Skin epidermis (tissue), 12 donors: ENCODE results near the gene DPEP3.
"Not testable (repeated sequence)": the region's sequence is repeated elsewhere in the genome, so short reads cannot be mapped to it uniquely, and the experiment has no call there.

Experiments
- H3K27ac ChIP-seq, 21 experiments: fragments of 200-600 bp; sonication (generic) in 11 of 21; one replicate each; pipeline ENCODE4 v1.5.0; 2020; ENCODE audit warnings: mild to moderate bottlenecking in 3 of 21, inconsistent platforms in 2 of 21, moderate library complexity in 2 of 21
- H3K4me3 ChIP-seq, 7 experiments: fragments of 200-600 bp; sonication (generic) in 2 of 7; one replicate each; pipeline ENCODE4 v1.5.0; 2020; ENCODE audit warnings: inconsistent platforms in 2 of 7, mild to moderate bottlenecking in 2 of 7, moderate library complexity in 1 of 7

Gene DPEP3

DNA sequence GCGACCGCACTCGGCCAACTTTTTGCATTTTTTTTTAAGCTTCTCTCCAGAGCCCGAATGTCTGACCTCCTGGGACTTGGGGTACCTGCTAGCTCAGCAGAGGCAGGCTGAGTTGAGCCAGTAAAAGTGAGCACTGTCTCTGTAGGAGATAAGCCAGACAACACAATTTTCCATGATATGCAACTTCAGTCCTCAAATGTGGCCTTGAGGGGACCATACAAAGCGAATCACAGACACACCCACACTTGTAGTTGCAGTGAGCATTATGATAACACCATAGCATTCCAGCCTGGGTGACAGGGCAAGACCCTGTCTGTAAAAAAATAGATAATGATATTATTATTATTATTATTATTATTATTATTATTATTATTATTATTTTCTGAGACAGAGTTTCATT, 16.4 kb upstream of the DPEP3 start:
- Histone ChIP-seq H3K4me3 (no peak overlapping the region), H3K27ac (no peak overlapping the region)

DNA sequence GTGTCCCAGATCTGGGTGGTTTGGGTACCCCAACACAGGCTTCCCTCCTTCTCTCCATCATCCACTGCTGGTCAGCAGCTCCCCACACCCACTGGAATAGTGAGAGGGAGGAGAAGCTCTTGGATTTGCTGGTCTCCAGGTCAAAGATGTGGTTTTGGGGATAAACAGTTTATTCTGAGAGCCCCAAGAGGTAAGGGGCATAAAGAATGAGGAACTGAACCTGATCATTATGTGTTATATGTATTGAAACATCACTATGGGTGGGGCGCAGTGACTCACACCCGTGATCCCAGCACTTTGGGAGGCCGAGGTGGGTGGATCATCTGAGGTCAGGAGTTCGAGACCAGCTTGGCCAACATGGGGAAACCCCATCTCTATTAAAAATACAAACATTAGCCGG, 15.1 kb upstream of the DPEP3 start:
- Histone ChIP-seq H3K27ac (peak overlapping the region in 3 of 21 experiments; percentile 36 to 47 (median 37)), H3K4me3 (no peak overlapping the region)

DNA sequence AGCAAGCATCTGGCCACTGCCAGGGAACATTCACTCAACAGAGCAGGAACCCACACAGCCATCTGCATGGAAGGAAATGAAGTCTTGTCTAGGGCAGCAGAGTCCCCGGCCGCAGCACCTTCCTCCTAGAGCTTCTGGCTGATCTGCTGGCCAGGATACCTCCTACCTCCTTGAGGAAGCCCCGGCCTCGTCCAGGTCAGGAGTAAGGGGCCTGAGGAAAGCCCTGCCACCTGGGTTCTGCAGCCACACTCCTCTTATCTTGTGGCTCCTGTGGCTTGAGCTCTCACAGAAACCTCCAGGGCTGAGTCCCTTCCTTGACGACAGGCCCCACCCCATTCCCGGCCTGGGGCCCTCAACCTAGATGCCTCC, 13.7 kb upstream of the DPEP3 start:
- Histone ChIP-seq H3K27ac (peak overlapping the region in 20 of 21 experiments; percentile 21 to 86 (median 78)), H3K4me3 (peak overlapping the region in 2 of 7 experiments; percentile 22 to 32)

DNA sequence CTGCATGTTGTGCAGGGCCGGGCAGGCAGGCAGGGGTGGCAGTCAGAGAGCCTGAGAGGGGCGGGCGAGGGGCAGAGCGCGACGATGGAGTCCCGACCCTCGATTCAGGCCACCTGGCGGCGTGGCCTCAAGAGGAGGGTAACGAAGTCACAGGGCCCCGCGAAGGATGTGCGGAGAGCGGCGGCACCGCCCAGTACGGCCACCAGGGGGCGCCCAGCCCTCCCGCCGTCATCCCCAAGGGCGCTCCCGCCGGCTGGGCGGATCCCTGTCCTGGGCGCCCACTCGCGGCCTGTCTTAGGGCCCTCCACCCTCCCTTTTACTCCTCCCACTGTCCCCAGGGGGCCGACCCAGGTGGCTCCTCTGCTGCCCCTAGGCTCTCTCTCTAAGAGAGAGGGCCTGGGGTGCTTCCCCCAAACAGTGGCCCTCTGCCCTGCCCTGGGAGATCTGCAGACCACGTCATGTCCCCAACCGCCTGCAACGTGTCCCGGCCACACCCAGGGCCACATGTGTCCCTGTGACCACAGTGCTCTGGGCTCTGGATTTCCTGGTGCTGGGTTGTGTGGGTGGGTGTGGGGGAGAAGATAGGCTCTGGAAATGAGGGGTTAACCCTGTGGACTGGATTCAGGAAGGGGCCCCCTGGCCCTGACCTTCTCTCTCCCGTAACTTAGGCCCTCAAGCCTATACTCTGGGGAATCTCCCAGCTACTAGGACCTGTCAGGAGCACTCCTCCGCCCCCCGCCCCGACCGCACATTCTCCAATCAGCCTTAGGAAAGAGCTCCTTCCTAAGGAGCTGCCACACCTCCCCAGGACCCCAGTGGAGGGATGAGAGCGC, 13.1 kb upstream of the DPEP3 start:
- Histone ChIP-seq H3K4me3 (peak overlapping the region in 5 of 7 experiments; percentile 16 to 32 (median 22)), H3K27ac (peak overlapping the region in 20 of 21 experiments; percentile 21 to 86 (median 78))

DNA sequence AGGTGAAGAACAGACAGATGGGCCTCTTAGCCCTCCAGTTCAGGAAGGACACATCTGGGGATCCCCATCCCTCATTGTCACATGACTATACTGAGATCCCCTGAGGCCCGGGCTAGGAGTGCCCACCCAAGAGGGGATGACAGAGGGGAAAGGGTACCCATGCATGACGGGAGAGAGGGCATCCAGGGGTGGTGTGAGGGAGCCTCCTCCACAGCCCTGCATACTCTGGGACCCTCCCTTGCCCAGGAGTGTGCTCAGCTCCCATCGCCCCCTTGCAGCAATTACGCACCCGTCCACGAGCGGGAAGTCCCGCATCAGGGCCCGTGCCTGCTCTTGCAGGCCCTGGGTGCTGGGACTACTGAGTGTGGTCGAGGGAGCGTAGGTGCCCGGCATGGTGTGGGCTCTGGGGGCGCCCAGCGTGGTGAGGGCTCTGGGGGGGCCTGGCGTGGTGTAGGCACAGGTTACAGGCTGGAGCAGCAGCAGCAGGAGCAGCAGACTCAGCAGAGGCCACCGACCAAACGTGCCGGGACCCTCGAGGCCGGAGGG, 12.4 kb upstream of the DPEP3 start:
- peak overlapping the region in 1 of 7 experiments; percentile 22 for H3K4me3 ChIP-seq
- peak overlapping the region in 14 of 21 experiments; percentile 72 to 86 (median 80) for H3K27ac ChIP-seq

DNA sequence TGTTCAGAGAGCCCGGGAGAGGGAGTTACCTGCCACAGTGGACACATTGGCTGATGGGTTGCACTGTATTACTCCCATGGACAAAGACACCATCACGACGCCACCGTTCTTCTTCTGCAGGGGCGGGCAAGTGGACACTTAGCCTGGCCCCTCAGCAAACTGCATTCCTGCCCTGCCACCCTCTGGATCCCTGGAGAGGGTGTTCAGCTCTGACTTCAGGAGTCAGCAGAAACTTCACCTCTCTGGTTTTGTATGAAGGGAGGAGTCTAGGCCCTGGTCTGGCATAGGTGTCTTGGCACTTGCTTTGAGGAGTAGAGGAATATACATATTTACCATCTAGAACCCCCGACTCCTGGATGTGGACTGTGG, 9.7 kb upstream of the DPEP3 start:
- no peak overlapping the region for H3K27ac ChIP-seq

DNA sequence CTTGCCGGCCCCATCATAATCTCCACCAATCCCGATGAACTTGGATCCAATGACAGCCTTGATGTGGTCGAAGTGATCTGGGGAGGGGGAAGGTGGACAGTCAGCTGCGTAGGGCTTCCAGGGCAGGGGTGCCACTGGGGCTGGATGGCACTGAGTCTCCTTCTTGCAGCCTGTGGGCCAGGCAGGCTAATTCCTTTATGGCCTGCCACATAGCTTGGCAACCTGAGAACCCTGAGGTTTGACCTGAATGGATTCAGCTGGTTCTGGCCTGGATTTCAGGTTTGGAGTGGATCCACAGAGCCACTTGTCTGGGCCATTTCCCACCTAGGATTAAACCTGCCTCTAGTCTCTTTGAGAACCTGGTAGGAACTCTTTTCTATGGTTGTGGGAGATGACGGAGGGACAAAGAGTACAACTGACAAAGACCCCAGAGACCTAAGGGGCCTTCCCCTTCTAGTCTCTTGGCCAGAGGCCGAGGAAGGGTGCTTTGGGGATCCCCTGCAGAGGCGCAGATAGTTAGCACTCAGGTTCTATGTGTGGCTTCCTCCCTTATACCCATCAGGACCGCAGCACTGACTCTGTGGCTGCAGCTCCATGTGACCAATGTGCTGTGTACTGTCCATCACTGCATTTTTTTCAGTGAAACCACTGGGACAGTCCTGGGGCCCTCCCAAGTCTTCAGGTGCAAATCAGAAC, 9.2 kb upstream of the DPEP3 start:
- no peak overlapping the region for H3K27ac ChIP-seq
- no peak overlapping the region for H3K4me3 ChIP-seq

More for the DNA sequence above, 9.7 kb upstream of the DPEP3 start:
- no peak overlapping the region for H3K4me3 ChIP-seq

DNA sequence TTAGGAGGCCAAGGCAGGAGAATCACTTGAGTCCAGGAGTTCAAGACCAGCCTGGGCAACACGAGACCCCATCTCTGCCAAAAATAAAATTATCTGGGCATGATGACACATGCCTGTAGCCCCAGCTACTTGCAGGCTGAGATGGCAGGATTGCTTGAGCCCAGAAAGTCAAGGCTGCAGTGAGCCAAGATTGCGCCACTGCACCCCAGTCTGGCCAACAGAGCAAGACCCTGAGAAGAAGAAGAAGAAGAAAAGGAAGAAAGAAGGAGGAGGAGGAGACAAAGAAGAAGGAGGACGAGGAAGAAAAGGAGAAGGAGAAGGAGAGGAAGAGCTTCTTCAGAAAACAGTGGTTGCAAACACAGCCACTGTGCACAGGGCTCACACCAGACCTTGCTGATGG, 8.4 kb upstream of the DPEP3 start:
- Histone ChIP-seq H3K4me3 (no peak overlapping the region), H3K27ac (no peak overlapping the region)

DNA sequence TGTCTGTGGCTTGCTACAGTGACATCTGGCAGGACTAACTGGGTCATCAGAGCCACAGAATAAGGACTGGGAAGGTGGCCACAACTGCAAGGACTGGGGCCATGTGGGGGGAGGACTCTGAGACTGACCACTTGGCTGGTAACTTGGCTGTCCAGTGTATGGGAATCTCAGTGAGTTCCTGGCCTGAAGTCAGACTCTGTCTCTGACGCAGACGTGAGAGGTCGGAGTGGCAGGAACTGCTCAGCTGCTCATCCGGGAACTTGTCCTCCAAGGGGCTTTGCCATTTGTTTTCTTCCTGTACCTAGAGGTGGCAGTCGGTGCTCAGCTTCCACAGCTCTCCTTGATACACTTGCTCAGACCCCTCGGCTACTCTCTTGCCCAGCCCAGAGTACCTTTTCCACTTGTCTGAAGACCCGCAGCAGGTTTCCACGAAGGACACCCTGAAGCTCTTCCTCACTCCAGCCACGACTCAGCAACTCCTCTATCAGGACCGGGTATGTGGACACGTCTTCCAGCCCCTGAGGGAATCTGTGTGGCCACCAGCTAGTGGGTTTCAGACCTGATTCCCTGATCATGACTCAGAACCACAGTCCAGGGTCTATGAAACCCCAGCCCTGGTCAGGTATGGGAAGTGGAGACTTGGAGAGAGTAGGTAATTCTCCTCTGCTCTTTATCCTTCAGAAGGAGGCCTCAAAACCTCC, 7.3 kb upstream of the DPEP3 start:
- H3K27ac ChIP-seq, result no peak overlapping the region
- H3K4me3 ChIP-seq, result no peak overlapping the region

DNA sequence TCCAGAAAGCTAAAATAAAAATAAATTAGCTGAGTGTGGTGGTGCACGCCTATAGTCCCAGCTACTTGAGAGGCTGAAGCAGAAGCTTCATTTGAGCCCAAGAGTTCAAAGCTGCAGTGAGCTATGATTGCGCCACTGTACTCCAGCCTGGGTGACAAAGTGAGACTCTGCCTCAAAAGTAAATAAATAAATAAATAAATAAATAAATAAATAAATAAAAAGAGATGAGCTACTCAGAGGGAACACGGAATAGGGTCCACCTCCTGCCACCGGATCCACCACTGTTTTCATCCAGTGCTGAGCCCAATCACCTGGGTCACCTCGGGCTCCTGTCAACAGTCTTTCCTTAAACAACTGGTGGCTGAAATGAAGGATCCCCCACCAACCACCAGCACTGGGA, 6.7 kb upstream of the DPEP3 start:
- Histone ChIP-seq H3K27ac (no peak overlapping the region), H3K4me3 (no peak overlapping the region)

DNA sequence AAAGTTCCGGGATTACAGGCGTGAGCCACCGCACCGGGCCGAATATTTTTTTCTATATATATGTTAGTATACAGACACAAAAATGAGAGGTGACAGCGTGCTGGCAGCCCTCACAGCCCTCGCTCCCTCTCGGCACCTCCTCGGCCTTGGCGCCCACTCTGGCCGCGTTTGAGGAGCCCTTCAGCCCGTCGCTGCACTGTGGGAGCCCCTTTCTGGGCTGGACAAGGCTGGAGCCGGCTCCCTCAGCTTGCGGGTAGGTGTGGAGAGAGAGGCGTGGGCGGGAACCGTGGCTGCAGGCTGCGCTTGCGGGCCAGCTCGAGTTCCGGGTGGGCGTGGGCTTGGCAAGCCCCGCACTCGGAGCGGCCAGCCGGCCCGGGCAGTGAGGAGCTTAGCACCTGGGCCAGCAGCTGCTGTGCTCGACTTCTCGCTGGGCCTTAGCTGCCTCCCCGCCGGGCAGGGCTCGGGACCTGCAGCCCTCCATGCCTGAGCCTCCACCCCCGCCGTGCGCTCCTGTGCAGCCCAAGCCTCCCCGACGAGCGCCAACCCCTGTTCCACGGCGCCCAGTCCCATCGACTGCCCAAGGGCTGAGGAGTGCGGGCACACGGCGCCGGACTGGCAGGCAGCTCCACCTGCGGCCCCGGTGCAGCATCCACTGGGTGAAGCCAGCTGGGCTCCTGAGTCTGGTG, 1.9 kb upstream of the DPEP3 start:
- no peak overlapping the region for H3K27ac ChIP-seq
- H3K4me3 ChIP-seq, result no peak overlapping the region

DNA sequence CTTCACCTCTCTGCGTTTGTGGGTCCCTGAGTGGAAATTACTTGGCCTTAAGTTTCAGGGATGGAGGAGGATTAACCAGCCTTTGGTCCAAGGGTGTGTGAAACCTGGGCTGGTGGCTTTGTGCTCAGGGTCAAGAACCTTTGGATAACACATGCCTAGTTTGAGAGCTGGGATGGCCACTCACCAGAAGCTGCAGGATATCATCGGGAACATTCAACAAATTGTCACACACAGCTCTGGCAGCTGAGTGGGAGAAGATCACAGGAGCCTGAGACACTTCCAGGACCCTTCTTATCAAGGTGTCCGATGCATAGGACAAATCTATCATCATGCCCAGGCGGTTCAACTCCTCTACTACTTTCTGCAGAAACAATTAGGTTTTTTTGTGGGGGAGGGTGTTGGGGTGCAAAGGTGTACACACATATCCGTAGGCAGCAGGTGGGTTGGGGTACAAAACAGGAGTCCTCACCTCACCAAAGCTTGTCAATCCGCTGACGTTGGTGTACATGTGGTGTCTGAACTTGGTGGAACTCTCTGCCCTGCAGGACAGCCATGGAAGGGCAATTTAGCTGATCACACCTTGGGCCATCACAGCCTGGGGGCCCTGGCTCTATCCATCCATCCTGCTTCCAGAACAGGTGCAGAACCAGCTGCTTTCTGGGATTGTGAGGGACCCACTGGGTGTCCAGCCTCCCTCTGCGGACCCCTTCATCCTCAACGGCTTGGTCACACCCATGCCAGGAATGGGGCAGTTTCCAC, 2.7 kb downstream of the DPEP3 start:
- no peak overlapping the region for H3K27ac ChIP-seq
- no peak overlapping the region for H3K4me3 ChIP-seq

DNA sequence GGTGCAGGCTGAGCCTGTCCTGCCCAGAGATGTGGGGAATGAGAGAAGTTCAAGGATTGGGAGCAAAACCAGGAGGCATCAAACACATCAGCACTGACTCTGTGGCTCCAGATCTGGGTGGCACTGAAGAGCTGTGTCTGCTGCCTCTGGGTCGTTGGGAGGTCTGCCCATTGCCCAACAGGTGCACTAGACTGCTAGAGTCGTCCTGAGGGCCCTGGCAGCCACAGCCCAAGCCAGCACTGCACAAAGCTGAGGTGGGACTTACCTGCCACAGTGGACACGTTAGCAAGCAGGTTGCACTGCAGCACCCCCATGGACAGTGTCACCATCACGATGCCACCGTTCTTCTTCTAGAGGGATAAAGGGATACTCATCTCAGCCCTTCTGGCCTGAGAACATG, 3.3 kb downstream of the DPEP3 start:
- no peak overlapping the region for H3K27ac ChIP-seq
- no peak overlapping the region for H3K4me3 ChIP-seq

DNA sequence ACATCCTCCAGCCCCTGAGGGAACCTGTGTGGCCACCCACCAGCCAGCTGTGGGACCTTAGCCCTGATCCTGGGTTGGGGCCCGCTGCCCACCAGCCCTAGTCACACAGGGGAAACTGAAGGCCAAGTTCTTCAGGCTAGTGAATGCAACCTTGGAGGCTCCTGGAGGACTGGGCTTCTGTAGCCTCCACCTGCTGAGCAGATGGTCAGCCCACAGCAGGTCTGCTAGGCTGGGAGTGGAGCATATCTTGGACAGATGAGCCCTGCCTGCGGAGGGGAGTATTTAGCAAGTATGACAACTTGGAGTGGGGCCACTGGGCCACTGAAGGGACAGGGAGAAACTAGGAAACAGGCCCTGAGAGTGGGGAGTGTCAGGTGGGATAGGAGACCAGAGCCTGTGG, 4.1 kb downstream of the DPEP3 start:
- Histone ChIP-seq H3K4me3 (no peak overlapping the region), H3K27ac (no peak overlapping the region)

DNA sequence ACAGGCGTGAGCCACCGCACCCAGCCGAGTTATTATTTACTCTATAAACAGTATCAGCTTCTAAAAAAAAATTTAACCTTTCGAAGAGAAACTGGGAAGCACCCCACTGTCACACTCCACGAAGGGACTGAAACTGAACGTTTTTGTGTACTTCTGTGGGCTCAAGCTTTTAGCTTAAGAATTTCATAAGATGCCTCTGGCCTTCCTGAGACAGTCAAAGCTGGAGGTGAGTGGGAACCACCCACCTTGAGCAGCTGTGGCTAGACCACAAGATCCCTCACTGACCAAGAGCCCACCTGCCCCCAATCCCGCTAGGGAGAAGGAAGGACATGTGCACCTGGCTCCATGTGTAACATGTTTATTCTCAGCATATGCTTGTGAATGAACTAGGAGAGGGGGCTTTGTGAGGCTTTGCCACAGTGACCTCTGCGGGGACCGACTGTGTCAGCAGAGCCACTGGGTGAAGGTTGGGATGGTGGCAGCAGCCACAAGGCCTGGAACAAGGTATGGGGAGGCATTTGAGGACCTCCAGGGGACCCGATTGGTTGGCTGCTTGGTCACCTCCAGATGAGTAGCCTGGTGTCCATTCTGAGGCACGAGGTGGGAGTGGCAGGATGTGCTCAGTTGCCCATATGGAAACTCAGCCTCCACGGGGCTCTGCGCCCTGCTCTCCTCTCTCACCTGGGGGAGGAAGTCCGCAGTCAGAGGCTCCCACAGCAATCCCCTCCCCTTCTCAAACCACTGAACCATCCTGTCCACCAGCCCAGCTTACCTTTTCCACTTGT, 4.8 kb downstream of the DPEP3 start:
- Histone ChIP-seq H3K27ac (no peak overlapping the region), H3K4me3 (no peak overlapping the region)

DNA sequence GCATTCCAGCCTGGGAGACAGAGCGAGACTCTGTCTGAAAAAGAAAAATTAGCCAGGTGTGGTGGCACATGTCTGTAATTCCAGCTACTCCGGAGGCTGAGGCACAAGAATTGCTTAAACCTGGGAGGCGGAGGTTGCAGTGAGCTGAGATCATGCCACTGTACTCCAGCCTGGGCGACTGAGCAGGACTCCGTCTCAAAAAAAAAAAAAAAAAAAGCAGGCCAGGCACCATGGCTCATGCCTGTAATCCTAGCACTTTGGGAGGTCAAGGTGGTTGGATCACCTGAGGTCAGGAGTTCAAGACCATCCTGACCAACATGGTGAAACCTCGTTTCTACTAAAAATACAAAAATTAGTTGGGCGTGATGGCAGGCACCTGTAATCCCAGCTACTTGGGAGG, 8.0 kb downstream of the DPEP3 start:
- not testable (repeated sequence) for H3K27ac ChIP-seq, H3K4me3 ChIP-seq

DNA sequence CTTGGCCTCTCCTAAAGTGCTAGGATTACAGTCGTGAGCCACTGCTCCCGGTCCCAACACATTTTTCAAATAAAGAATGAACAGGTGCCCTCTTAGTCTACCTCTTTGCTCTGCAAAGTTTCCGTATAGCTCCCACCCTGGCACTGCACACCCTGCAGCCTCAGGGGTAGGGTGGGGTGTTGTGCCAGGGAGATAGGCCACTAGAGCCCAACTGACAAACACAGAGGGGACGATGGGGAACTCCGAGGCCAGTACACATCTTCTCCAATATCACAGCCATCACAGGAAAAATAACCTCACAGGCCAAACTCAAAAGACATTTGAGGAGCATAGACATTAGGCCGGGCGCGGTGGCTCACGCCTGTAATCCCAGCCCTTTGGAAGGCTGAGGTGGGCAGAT, 9.2 kb downstream of the DPEP3 start:
- H3K4me3 ChIP-seq, result no peak overlapping the region
- no peak overlapping the region for H3K27ac ChIP-seq

DNA sequence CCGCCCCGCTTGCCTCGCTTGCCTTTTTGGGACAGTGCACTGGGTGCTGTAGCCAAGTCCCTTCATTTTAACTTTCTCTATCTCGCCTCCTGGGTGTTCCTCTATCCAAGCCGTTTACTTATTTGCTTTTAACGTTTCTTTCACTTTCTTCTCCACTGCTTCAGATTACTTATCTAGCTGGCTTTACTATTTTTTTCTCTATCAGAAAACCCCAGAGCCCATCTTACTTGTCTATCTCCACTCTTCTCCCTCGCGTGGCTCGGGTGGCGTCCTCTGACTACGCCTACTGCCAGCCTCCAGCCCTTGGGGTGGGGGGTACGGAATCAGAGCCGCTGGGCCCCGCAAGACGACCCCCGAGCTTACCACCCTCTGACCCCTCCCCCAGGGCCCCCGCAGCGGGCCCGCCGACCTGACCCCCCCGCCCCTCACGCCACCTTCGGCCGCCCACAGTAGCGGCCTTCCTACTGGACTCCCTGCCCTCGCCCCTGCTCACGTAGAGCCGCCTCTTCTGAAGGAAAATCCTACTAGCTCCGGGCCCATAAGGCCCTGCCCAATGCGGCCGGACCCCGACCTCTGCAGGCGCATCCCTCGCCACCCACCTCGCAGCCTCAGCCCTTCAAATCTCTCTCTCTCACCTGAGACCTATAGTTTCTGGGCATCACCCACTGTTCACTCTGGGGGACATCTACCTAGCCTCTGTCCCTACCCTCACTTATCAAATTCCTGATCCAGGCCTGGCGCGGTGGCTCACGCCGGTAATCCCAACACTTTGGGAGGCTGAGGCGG, 10.9 kb downstream of the DPEP3 start:
- peak overlapping the region; percentile 53 to 93 (median 84) for H3K4me3 ChIP-seq
- peak overlapping the region; percentile 28 to 97 (median 93) for H3K27ac ChIP-seq
